ENCODE data around the gene GALE.

GALE gene

DNA sequence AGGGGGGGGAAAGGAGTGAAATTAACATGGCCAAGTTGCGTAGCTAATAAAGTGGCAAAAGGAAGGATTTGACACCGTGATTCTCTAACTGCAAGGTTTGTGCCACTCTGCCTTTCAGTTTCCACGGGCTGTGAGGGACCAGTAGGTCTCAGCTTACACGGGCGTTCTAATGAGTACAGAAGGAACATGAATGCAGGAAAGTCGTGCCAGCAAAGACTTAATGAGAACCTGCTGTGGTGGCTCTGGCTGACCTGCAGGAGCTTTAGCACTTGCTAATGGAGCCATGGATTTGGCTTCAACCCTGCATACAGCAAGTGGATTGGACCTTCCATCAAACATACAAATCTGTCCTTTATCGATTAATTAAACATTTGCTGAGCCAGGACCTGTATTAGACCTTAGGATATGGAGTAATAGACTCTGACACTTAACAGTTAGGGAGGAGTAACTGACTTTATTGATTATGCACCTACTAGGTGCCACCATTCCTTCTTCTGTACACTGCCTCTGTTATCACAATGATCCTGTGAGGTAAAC is 37.4 kb downstream of the GALE start:
- no peak for DNase-seq (ENCODE audit: low read depth in 2 of 2)
- no peak for TF ChIP-seq CTCF (IDR thresholded peaks at IDR 0.05; ENCODE audit: low read depth, low read length)
- no peak overlapping the region for H3K4me3 ChIP-seq (replicated peaks in 1 of 2; ENCODE audit: low read depth in 2 of 2, low read length in 2 of 2)

DNA sequence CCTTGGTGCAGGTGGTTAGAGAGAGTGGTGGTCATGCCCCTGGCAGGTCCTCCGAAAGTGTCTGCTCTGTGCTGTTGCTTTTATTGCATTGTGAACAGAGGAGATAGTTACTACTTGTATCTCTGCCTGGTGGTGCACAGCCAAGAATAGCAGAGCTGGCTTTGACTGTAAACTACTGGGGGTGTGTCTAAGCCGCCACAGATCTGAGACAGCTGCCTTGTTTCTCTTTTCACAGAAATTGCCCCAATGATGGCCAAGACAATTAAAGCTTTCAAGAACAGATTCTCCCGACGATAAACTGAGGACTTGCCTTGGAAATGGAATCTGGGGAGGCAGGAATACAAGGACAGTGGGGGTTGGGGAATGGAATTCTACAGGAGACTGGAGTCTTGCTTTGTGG is 41.3 kb downstream of the GALE start:
- H3K4me3 ChIP-seq (replicated peaks in 1 of 2; ENCODE audit: low read depth in 2 of 2, low read length in 2 of 2): no peak overlapping the region
- peak in 1 of 2 donors; percentile 34 for DNase-seq (ENCODE audit: low read depth in 2 of 2)
- TF ChIP-seq CTCF (IDR thresholded peaks at IDR 0.05; ENCODE audit: low read depth, low read length): no peak

DNA sequence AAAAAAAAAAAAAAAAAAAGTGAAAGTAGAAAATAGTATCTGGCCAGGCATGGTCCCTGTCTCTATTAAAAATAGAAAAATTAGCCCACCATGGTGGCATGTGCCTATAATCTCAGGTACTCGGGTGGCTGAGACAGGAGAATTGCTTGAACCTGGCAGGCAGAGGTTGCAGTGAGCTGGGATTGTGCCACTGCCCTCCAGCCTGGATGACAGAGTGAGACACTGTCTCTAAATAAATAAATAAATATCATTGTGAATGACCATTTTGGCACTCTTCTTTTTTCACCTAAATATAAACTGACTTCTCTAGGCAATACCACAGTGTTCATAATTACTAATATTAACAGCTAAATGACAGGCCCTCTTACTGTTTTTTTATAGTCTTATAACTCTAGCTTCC is 42.7 kb downstream of the GALE start:
- no peak for DNase-seq (ENCODE audit: low read depth in 2 of 2)
- no peak overlapping the region for H3K4me3 ChIP-seq (replicated peaks in 1 of 2; ENCODE audit: low read depth in 2 of 2, low read length in 2 of 2)
- no peak for TF ChIP-seq CTCF (IDR thresholded peaks at IDR 0.05; ENCODE audit: low read depth, low read length)

DNA sequence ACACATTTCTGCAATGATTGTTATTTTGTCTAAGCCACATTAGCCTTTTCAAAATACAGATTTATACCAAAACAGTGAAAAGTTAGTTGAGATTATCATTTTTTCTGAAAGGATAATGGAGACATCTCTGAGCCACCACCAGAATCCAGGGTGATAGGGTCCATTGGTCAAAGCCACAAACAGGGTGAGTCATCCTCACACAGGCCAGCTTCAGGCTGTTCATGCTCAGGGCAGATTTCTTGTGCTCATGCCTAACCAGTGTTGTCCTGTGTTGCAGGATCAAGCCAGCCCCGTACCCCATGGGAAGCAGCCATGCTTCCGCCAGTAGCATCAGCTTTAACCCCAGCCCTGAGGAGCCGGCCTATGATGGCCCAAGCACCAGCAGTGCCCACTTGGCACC is 43.9 kb downstream of the GALE start:
- no peak overlapping the region for H3K4me3 ChIP-seq (replicated peaks in 1 of 2; ENCODE audit: low read depth in 2 of 2, low read length in 2 of 2)
- no peak for TF ChIP-seq CTCF (IDR thresholded peaks at IDR 0.05; ENCODE audit: low read depth, low read length)
- peak; percentile 16 to 46 for DNase-seq (ENCODE audit: low read depth in 2 of 2)

DNA sequence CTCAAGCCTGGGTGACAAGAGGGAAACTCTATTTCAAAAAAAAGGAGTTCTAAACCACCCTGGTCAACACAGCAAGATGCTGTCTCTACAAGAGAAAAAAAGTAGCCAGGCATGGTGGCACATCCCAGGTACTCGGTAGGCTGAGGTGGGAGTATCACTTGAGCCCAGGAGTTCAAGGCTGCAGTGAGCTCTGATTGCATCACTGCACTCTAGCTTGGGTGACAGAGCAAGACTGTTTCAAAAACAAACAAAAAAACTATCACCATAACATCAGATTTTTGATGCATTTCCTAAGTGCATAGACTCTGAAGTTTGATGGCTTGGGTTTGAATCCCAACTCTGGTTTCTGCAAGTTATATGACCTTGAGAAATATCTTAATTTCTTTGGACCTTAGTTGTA is 47.6 kb downstream of the GALE start:
- no peak for TF ChIP-seq CTCF (IDR thresholded peaks at IDR 0.05; ENCODE audit: low read depth, low read length)
- no peak for DNase-seq (ENCODE audit: low read depth in 2 of 2)
- H3K4me3 ChIP-seq (replicated peaks in 1 of 2; ENCODE audit: low read depth in 2 of 2, low read length in 2 of 2): no peak overlapping the region

DNA sequence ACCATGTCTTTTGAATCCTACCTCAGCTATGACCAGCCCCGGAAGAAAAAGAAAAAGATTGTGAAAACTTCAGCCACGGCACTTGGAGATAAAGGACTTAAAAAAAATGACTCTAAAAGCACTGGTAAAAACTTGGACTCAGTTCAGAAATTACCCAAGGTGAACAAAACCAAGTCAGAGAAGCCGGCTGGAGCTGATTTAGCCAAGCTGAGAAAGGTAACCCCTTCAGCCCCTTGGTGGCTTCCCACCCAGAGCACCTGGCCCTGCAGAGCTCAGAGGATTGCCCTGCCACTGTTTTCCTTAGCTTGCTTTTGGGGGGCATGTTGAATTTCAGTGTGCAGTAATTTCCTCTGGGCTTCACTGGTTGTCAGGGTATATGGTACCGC is 48.7 kb downstream of the GALE start:
- no peak overlapping the region for H3K4me3 ChIP-seq (replicated peaks in 1 of 2; ENCODE audit: low read depth in 2 of 2, low read length in 2 of 2)
- TF ChIP-seq CTCF (IDR thresholded peaks at IDR 0.05; ENCODE audit: low read depth, low read length): no peak
- DNase-seq (ENCODE audit: low read depth in 2 of 2): no peak
